Esophagus squamous epithelium (tissue), 5 donors: Measurements from ENCODE around the gene MAG. TPM values are rescaled to one million over a fixed set of nuclear protein-coding genes. Genes with fewer than 3 reads are reported as not detected.

Source experiments
- DNase-seq: peaks from one replicate; lab custom pipeline; 2025; lab: John Stamatoyannopoulos, UW
- H3K27ac ChIP-seq, 4 donors: fragments of 200-600 bp; sonication (generic); one replicate each; pipeline ENCODE4 v1.5.1; 2016 to 2019; ENCODE audit warnings: mild to moderate bottlenecking in 1 of 4
- H3K27me3 ChIP-seq, 4 donors: fragments of 200-600 bp; sonication (generic); 1 replicate in 3 of 4; 2 replicates in 1 of 4; pipeline versions ENCODE4 v1.5.1 to v1.6.0; 2017 to 2021; ENCODE audit warnings: antibody characterized with exemption in 1 of 4
- H3K36me3 ChIP-seq, 3 donors: fragments of 200-600 bp; sonication (generic); one replicate each; pipeline ENCODE4 v1.5.1; 2016 to 2019
- H3K4me1 ChIP-seq, 3 donors: fragments of 200-600 bp; sonication (generic); one replicate each; pipeline ENCODE4 v1.5.1; 2017 to 2019
- H3K4me3 ChIP-seq, 4 donors: fragments of 200-600 bp; sonication (generic); 1 replicate in 3 of 4; 2 replicates in 1 of 4; pipeline ENCODE4 v1.5.1; 2016 to 2019; ENCODE audit warnings: mild to moderate bottlenecking in 2 of 4, moderate library complexity in 1 of 4
- H3K9me3 ChIP-seq, 3 donors: fragments of 200-600 bp; sonication (generic); one replicate each; pipeline ENCODE4 v1.5.1; 2016 to 2019
- CTCF ChIP-seq, 6 experiments: fragments of 450-650 bp in 4 of 6; fragments of 200-600 bp in 2 of 6; sonication (generic) in 2 of 6; IDR thresholded peaks; one replicate each; pipeline ENCODE4 v1.5.1; 2016 to 2019; ENCODE audit warnings: antibody characterized with exemption in 6 of 6, mild to moderate bottlenecking in 4 of 6, moderate library complexity in 4 of 6
- POLR2A ChIP-seq, 4 donors: fragments of 450-650 bp; IDR thresholded peaks; one replicate each; pipeline ENCODE4 v1.6.1; 2017; ENCODE audit warnings: antibody characterized with exemption in 4 of 4, mild to moderate bottlenecking in 4 of 4, moderate library complexity in 3 of 4
- WGBS, 2 donors: methylation state at CpG; one replicate each; pipeline ENCODE4 v1.1.5; 2018; 5-methylcytosine and 5-hydroxymethylcytosine counted together
- intact Hi-C: fragments of 100-400 bp; cut with DNase I; formaldehyde crosslinking; loops from one replicate; pipeline ENCODE4 v1.15.0; 2022
- total RNA-seq, 4 donors: library from RNA; depleted of rRNA; stranded (reverse); fragments of >200 nt; gene quantifications; one replicate each; pipeline ENCODE4 v1.1.0, GENCODE V29; 2016
- donor health status: DM: yes; HTN: yes; CAD: no.

MAG gene
- total RNA-seq, 4 donors from 2014 or later, result 2.3 TPM; not detected in 3

DNA sequence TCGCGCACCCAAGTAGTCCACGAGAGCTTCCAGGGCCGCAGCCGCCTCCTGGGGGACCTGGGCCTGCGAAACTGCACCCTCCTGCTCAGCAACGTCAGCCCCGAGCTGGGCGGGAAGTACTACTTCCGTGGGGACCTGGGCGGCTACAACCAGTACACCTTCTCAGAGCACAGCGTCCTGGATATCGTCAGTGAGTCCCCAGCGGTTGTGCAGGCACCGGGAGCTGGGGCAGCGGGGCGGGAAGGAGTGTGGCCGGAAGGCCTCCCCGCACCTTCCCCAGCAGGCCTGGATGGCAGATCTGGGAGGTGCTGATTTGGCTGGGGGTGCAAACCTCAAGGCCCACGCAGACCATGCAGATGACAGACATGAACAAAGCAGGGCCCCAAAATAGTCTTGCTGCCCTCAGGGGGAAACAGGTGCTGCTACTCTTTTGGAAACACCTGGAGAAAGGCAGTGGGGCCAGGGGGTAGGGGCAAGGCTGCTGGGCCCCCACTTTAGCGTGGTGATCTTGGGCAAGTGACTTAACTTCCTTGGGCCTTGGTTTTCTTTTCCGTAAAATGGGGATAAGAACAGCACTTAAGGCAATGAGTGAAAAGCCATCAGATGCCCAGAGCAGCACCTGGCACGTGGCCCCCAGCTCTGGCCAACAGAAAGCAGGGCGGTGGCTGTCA, 4.0 kb downstream of the MAG start:
- Histone ChIP-seq H3K27me3 (peaks cover 0 to 75% (median 2%) of the 10 kb centered on the region in 4 donors), H3K36me3 (no peaks in the 10 kb centered on the region), H3K27ac (no peak overlapping the region), H3K4me3 (no peak overlapping the region), H3K4me1 (peaks cover 0 to 6% (median 0%) of the 10 kb centered on the region in 3 donors), H3K9me3 (no peaks in the 10 kb centered on the region)
- no peak for TF ChIP-seq POLR2A (IDR thresholded peaks at IDR 0.05)
- TF ChIP-seq CTCF (IDR thresholded peaks at IDR 0.05), result no peak
- no peak for DNase-seq
- intact Hi-C loops, result no loop called here
- WGBS, 2 donors, result 34 to 52% methylated on average over 5 of the region's 24 CpGs

DNA sequence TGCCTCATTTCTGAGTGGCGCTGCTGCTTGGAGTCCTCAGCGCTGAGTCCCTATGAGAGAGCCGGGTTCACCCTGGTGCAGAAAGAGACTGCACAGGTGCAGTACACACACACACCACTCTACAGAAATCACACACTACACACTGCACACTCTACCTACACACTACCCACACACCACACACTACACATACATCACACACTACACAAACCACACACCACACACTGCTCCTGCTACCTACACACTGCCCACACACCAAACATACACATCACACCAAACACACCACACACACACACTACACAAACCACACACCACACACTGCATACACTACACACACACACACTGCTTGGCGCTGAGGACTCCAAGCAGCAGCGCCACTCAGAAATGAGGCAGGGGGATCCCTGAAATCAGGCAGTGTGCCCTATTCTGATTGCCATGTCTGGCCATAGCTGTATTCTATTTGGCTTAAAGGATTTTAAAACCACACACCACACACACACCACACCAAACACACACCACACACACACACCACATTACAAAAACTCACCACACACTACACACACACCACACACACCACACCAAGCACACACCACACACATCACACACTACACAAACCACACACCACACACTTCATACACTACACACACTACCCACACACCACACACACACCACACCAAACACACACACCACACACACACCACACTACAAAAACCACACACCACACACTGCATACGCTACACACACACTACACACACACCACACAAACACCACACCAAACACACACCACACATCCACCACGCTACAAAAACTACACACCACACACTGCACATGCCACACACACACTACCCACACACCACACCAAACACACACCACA, 4.9 kb downstream of the MAG start:
- Histone ChIP-seq H3K4me1 (peaks cover 0 to 6% (median 0%) of the 10 kb centered on the region in 3 donors), H3K9me3 (no peaks in the 10 kb centered on the region), H3K4me3 (no peak overlapping the region), H3K27ac (no peak overlapping the region), H3K27me3 (peaks cover 0 to 74% (median under 1%) of the 10 kb centered on the region in 4 donors), H3K36me3 (no peaks in the 10 kb centered on the region)
- TF ChIP-seq POLR2A (IDR thresholded peaks at IDR 0.05), result no peak
- TF ChIP-seq CTCF (IDR thresholded peaks at IDR 0.05), result no peak
- DNase-seq, result no peak
- intact Hi-C loops, result no loop called here
- 79 to 86% methylated on average over 7 of the region's 7 CpGs for WGBS, 2 donors

- Histone ChIP-seq H3K27me3 (peaks cover 0 to 72% (median 0%) of the 10 kb centered on the region in 4 donors), H3K36me3 (no peaks in the 10 kb centered on the region), H3K4me3 (no peak overlapping the region), H3K4me1 (peaks cover 0 to 6% (median 0%) of the 10 kb centered on the region in 3 donors), H3K27ac (no peak overlapping the region), H3K9me3 (no peaks in the 10 kb centered on the region)
- DNase-seq, result no peak
- TF ChIP-seq POLR2A (IDR thresholded peaks at IDR 0.05) (no peak), CTCF (IDR thresholded peaks at IDR 0.05) (no peak)
- intact Hi-C loops, result no loop called here
- WGBS, 2 donors, result 83 to 87% methylated on average over 3 of the region's 3 CpGs
Observed at GRCh38 chr19:35297515-35297848, 5.5 kb downstream of the MAG start.

GRCh38 chr19:35297922-35298321, 6.0 kb downstream of the MAG start:
- 94 to 96% methylated on average over 2 of the region's 2 CpGs for WGBS, 2 donors
- Histone ChIP-seq H3K36me3 (no peaks in the 10 kb centered on the region), H3K27me3 (peaks cover 0 to 68% (median 0%) of the 10 kb centered on the region in 4 donors), H3K9me3 (no peaks in the 10 kb centered on the region), H3K4me3 (no peak overlapping the region), H3K4me1 (peaks cover 0 to 6% (median 0%) of the 10 kb centered on the region in 3 donors), H3K27ac (no peak overlapping the region)
- no peak for DNase-seq
- TF ChIP-seq POLR2A (IDR thresholded peaks at IDR 0.05), result no peak
- TF ChIP-seq CTCF (IDR thresholded peaks at IDR 0.05), result no peak
- intact Hi-C loops, result no loop called here

GRCh38 chr19:35298561-35298972, 6.6 kb downstream of the MAG start:
- intact Hi-C loops, result no loop called here
- no peaks in the 10 kb centered on the region for H3K36me3 ChIP-seq
- no peaks in the 10 kb centered on the region for H3K9me3 ChIP-seq
- no peak for DNase-seq
- peaks cover 0 to 62% (median 0%) of the 10 kb centered on the region in 4 donors for H3K27me3 ChIP-seq
- TF ChIP-seq CTCF (IDR thresholded peaks at IDR 0.05) (no peak), POLR2A (IDR thresholded peaks at IDR 0.05) (no peak)
- H3K4me3 ChIP-seq, result no peak overlapping the region
- H3K27ac ChIP-seq, result no peak overlapping the region
- H3K4me1 ChIP-seq, result peaks cover 0 to 2% (median 0%) of the 10 kb centered on the region in 3 donors
- 93% methylated on average over 5 of the region's 5 CpGs for WGBS, 2 donors
